Lower leg skin (tissue), 4 donors: ENCODE measurements around the gene SLC36A1. TPM values are rescaled to one million over a fixed set of nuclear protein-coding genes. Genes with fewer than 3 reads are reported as not detected.

Experiments
- DNase-seq, 2 donors: peaks; one replicate each; pipeline ENCODE4 v3.0.0-alpha.2; 2019; ENCODE audit warnings: low spot score in 2 of 2
- H3K4me3 ChIP-seq: fragments of 200-600 bp; sonication (generic); 2 replicates; pipeline ENCODE4 v1.5.1; 2017; ENCODE audit warnings: mild to moderate bottlenecking, low read depth; ENCODE audit not compliant: poor library complexity, severe bottlenecking
- POLR2A ChIP-seq, 2 donors: fragments of 450-650 bp; IDR thresholded peaks; one replicate each; pipeline ENCODE4 v1.6.1; 2016 to 2017; ENCODE audit warnings: antibody characterized with exemption in 2 of 2, mild to moderate bottlenecking in 1 of 2, moderate library complexity in 1 of 2
- WGBS, 2 donors: methylation state at CpG; one replicate each; pipeline ENCODE4 v1.1.5; 2018; 5-methylcytosine and 5-hydroxymethylcytosine counted together
- intact Hi-C: fragments of 100-400 bp; cut with DNase I; formaldehyde crosslinking; loops from one replicate; pipeline ENCODE4 v1.15.0; 2023; ENCODE audit warnings: low total_unique reads
- total RNA-seq, 4 donors: library from RNA; depleted of rRNA; stranded (reverse); fragments of >200 nt; gene quantifications; one replicate each; pipeline ENCODE4 v1.1.0, GENCODE V29; 2016
- TF ChIP-seq, protein P1 (sequence below), 3 donors: fragments of 450-650 bp; IDR thresholded peaks; one replicate each; pipeline ENCODE4 v1.5.1; 2016; ENCODE audit warnings: antibody characterized with exemption in 3 of 3, mild to moderate bottlenecking in 3 of 3, moderate library complexity in 2 of 3

SLC36A1 gene
- total RNA-seq, 4 donors from 2014 or later: 4.8 to 7.0 (median 6.5) TPM

GRCh38 chr5:151456321-151456940 lies 9.0 kb downstream of the SLC36A1 start:
- no peak overlapping the region for H3K4me3 ChIP-seq
- no peak for TF ChIP-seq POLR2A (IDR thresholded peaks at IDR 0.05)
- TF ChIP-seq, protein P1, sequence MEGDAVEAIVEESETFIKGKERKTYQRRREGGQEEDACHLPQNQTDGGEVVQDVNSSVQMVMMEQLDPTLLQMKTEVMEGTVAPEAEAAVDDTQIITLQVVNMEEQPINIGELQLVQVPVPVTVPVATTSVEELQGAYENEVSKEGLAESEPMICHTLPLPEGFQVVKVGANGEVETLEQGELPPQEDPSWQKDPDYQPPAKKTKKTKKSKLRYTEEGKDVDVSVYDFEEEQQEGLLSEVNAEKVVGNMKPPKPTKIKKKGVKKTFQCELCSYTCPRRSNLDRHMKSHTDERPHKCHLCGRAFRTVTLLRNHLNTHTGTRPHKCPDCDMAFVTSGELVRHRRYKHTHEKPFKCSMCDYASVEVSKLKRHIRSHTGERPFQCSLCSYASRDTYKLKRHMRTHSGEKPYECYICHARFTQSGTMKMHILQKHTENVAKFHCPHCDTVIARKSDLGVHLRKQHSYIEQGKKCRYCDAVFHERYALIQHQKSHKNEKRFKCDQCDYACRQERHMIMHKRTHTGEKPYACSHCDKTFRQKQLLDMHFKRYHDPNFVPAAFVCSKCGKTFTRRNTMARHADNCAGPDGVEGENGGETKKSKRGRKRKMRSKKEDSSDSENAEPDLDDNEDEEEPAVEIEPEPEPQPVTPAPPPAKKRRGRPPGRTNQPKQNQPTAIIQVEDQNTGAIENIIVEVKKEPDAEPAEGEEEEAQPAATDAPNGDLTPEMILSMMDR (IDR thresholded peaks at IDR 0.05): no peak
- no peak for DNase-seq
- WGBS, 2 donors: 60 to 61% methylated on average over 10 of the region's 10 CpGs
- intact Hi-C loops: no loop called here

DNA sequence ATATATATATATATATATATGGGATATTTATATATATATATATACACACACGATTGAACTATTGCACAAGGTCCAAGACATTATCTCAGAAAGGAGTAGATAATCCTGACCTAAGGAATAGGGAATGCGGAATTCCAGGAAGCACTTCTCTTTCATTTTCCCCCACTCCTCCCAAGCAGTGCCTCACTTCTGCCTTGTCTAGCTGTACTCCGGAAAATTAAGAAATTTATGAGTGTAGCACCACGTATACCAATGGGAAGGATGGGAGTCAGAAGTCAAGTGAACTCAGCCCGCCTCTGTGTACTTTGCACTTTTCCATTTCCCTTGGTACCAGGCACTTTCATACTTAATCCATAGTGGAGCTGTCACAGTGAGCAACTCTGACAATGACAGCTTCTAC lies 10.9 kb downstream of the SLC36A1 start:
- H3K4me3 ChIP-seq: no peak overlapping the region
- intact Hi-C loops: no loop called here
- no peak for DNase-seq
- TF ChIP-seq, protein P1 (IDR thresholded peaks at IDR 0.05): no peak
- TF ChIP-seq POLR2A (IDR thresholded peaks at IDR 0.05): no peak
- WGBS, 2 donors: 39 to 69% methylated on average over 5 of the region's 5 CpGs

GRCh38 chr5:151459680-151460324 lies 12.4 kb downstream of the SLC36A1 start:
- DNase-seq: no peak
- TF ChIP-seq POLR2A (IDR thresholded peaks at IDR 0.05): no peak
- TF ChIP-seq, protein P1 (IDR thresholded peaks at IDR 0.05): no peak
- intact Hi-C loops: no loop called here
- H3K4me3 ChIP-seq: no peak overlapping the region
- WGBS, 2 donors: 86 to 87% methylated on average over 4 of the region's 4 CpGs

GRCh38 chr5:151461312-151461711 lies 13.9 kb downstream of the SLC36A1 start:
- DNase-seq: no peak
- no peak overlapping the region for H3K4me3 ChIP-seq
- intact Hi-C loops: no loop called here
- WGBS, 2 donors: 90 to 94% methylated on average over 3 of the region's 3 CpGs
- TF ChIP-seq, protein P1 (IDR thresholded peaks at IDR 0.05): no peak
- no peak for TF ChIP-seq POLR2A (IDR thresholded peaks at IDR 0.05)

GRCh38 chr5:151463137-151464029 lies 16.0 kb downstream of the SLC36A1 start:
- DNase-seq: no peak
- 59 to 66% methylated on average over 5 of the region's 5 CpGs for WGBS, 2 donors
- TF ChIP-seq POLR2A (IDR thresholded peaks at IDR 0.05): no peak
- TF ChIP-seq, protein P1 (IDR thresholded peaks at IDR 0.05): no peak
- no peak overlapping the region for H3K4me3 ChIP-seq
- intact Hi-C loops: no loop called here
